C4-2B (cell line): Measurements from ENCODE around the gene SLC8A1.

Experiments used
- ZFX ChIP-seq: fragments of 450-650 bp; IDR thresholded peaks from 2 replicates; pipeline ENCODE4 v1.6.1; 2017
- TF ChIP-seq, protein P1 (sequence below): fragments of 450-650 bp; conservative IDR thresholded peaks from 2 replicates; pipeline ENCODE4 v1.5.1; 2017; ENCODE audit warnings: mild to moderate bottlenecking

DNA sequence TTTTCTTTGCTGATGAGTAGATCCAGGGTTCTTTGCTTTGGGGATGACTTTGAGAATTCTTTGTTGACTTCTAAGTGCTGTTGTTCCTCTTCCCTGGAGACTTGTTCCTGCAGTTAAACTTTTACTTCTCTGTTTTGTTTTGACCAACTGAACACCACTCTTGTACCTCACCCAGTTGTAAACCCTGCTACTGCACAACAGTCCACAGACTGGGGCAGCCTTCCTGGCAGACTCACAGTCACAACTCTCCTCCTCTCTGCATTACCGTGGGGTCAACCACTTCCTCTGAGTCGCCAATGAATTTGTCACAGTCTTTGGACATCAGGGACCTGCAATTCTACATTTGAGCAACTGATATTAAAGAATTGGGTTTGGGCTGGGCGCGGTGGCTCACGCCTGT is 3.8 kb upstream of the SLC8A1 start:
- TF ChIP-seq, protein P1, sequence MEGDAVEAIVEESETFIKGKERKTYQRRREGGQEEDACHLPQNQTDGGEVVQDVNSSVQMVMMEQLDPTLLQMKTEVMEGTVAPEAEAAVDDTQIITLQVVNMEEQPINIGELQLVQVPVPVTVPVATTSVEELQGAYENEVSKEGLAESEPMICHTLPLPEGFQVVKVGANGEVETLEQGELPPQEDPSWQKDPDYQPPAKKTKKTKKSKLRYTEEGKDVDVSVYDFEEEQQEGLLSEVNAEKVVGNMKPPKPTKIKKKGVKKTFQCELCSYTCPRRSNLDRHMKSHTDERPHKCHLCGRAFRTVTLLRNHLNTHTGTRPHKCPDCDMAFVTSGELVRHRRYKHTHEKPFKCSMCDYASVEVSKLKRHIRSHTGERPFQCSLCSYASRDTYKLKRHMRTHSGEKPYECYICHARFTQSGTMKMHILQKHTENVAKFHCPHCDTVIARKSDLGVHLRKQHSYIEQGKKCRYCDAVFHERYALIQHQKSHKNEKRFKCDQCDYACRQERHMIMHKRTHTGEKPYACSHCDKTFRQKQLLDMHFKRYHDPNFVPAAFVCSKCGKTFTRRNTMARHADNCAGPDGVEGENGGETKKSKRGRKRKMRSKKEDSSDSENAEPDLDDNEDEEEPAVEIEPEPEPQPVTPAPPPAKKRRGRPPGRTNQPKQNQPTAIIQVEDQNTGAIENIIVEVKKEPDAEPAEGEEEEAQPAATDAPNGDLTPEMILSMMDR = no peak
- TF ChIP-seq ZFX = no peak
